ENCODE results near the gene ZNF3.

ZNF3 gene

GRCh38 chr7:100069991-100070390 lies 11.5 kb downstream of the ZNF3 start:
- ChIA-PET POLR2A (interaction anchor here (0.9 to 1.5 kb wide), 4 partner anchors 10 to 76 kb away, joined by 3 to 4 read pairs (median 3); partner anchors contain the start of genes AP4M1 and ZSCAN21), CTCF (interaction anchor here (1.2 to 1.6 kb wide), 2 partner anchors 12 to 60 kb away, joined by 3 to 5 read pairs; no protein-coding TSS in a partner anchor)
- Histone ChIP-seq H3K4me3 (ENCODE audit: low read depth, low read length) (no peak overlapping the region), H3K4me1 (ENCODE audit: control insufficient read depth, insufficient read depth, low read length) (no peaks in the 10 kb centered on the region), H3K9me3 (ENCODE audit: control insufficient read depth, insufficient read depth, low read depth, low read length) (no peaks in the 10 kb centered on the region), H3K36me3 (ENCODE audit: control insufficient read depth in 2 of 2, insufficient read depth in 1 of 2, low read length in 2 of 2) (peaks cover 17 to 53% of the 10 kb centered on the region in 2 experiments; a peak in 2 of 3 replicates), H3K27ac (ENCODE audit: extremely low read depth, low read depth, low read length) (no peak overlapping the region)
- no peak for TF ChIP-seq ZNF354C (tag by site-specific recombination; IDR thresholded peaks at IDR 0.05; ENCODE audit: borderline replicate concordance, low read depth)
- TF ChIP-seq ZNF600 (tag by site-specific recombination; IDR thresholded peaks at IDR 0.05): no peak
- no peak for TF ChIP-seq ZFP37 (tag by site-specific recombination; IDR thresholded peaks at IDR 0.05)
- TF ChIP-seq ZNF133 (tag by site-specific recombination; IDR thresholded peaks at IDR 0.05): no peak
- TF ChIP-seq ZNF433 (tag by site-specific recombination; IDR thresholded peaks at IDR 0.05; ENCODE audit: low read depth): no peak
- no peak for TF ChIP-seq ZNF791 (tag by site-specific recombination; IDR thresholded peaks at IDR 0.05)

- CTCF ChIA-PET: no interaction called here
- POLR2A ChIA-PET: interaction anchor here (0.6 kb wide), 1 partner anchor 12 kb away, joined by 3 read pairs; no protein-coding TSS in a partner anchor
- H3K4me1 ChIP-seq (ENCODE audit: control insufficient read depth, insufficient read depth, low read length): no peaks in the 10 kb centered on the region
- H3K27ac ChIP-seq (ENCODE audit: extremely low read depth, low read depth, low read length): no peak overlapping the region
- H3K9me3 ChIP-seq (ENCODE audit: control insufficient read depth, insufficient read depth, low read depth, low read length): no peaks in the 10 kb centered on the region
- no peak overlapping the region for H3K4me3 ChIP-seq (ENCODE audit: low read depth, low read length)
- TF ChIP-seq ZNF280D (tag by site-specific recombination; IDR thresholded peaks at IDR 0.05): no peak
- no peak for TF ChIP-seq ZNF645 (tag by site-specific recombination; IDR thresholded peaks at IDR 0.05)
- TF ChIP-seq ZNF416 (tag by site-specific recombination; IDR thresholded peaks at IDR 0.05): no peak
- TF ChIP-seq ZNF155 (tag by site-specific recombination; IDR thresholded peaks at IDR 0.05): no peak
- no peak for TF ChIP-seq ZNF639 (tag by site-specific recombination; IDR thresholded peaks at IDR 0.05)
- no peak for TF ChIP-seq OSR2 (tag by site-specific recombination; IDR thresholded peaks at IDR 0.05)
- TF ChIP-seq HOXA7 (CRISPR knock-in tag; IDR thresholded peaks at IDR 0.05; ENCODE audit: borderline replicate concordance): no peak
- no peak for TF ChIP-seq ZNF37A (tag by site-specific recombination; IDR thresholded peaks at IDR 0.05)
- no peak for TF ChIP-seq ZNF776 (tag by site-specific recombination; IDR thresholded peaks at IDR 0.05; ENCODE audit: borderline replicate concordance)
- TF ChIP-seq BCL11A (tag by site-specific recombination; IDR thresholded peaks at IDR 0.05; ENCODE audit: low read depth): no peak
- TF ChIP-seq ZXDB (tag by site-specific recombination; IDR thresholded peaks at IDR 0.05): no peak
- TF ChIP-seq ZNF677 (tag by site-specific recombination; IDR thresholded peaks at IDR 0.05): no peak
- peaks cover 18 to 39% of the 10 kb centered on the region in 2 experiments for H3K36me3 ChIP-seq (ENCODE audit: control insufficient read depth in 2 of 2, insufficient read depth in 1 of 2, low read length in 2 of 2)
Measured at GRCh38 chr7:100066953-100067352, 14.6 kb downstream of the ZNF3 start.

Data from HEK293 (cell line).